ENCODE data around the gene CDKN2AIPNL.

DNA sequence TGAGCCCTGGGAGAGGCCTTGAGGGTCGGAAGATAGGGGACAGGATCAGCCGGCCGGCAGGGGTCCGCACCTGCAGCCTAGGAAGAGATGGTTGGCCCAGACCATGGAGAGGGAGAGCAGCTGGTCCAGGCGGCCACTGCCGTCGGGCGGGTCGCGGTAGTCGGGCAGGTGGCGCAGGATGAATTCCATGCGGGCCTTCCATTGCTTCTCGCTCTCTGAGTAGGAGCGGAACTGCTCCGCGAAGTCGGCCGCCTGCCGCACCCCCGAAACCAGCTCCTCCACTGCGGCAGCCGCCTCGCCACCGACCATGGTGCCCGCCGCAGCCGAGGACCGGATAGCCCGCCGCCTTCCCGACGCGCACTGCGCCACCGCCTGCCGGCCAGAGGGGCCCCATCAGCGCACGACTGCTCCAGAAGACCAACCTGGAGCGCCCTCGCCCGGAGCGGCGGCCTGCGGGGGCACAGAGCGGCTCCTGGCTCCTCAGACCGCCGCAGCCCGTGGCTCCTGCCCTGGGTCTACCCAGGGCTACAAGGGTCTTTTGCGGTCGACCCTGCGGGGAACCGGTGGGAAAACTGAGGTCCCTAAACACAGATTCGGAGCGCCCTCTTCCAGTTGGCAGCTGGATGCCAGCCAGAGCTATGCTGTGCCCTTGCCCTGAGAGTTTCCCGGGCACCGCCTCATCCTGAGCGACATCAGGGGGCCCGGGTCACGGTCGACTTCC, at the start of gene CDKN2AIPNL:
- TF ChIP-seq CTCF (IDR thresholded peaks at IDR 0.05) (peak; percentile 74 to 91 (median 74)), POLR2A (IDR thresholded peaks at IDR 0.05) (no peak)
